ENCODE results near the gene HOXA3.

The HOXA3 gene

GRCh38 chr7:27151931-27152815, at the start of gene HOXA3:
TSS of gene HOXA3 (minus strand) at chr7:27152583. CDS start at chr7:27110640, 41,943 bp downstream.
- Mint-ChIP-seq H3K9me3 (no peaks in the 10 kb centered on the region), H3K27ac (peak within 1 kb of the TSS; percentile 68), H3K27me3 (peaks cover 95% of the 10 kb centered on the region), H3K4me3 (peak within 1 kb of the TSS; percentile 62), H3K36me3 (ENCODE audit: low read depth) (no peaks in the 10 kb centered on the region), H3K4me1 (ENCODE audit: low read depth) (peaks cover 54% of the 10 kb centered on the region)
- DNase-seq: peak; percentile 39

- H3K27me3 Mint-ChIP-seq: peaks cover 91% of the 10 kb centered on the region
- H3K4me3 Mint-ChIP-seq: no peak overlapping the region
- DNase-seq: no peak
- peaks cover 40% of the 10 kb centered on the region for H3K4me1 Mint-ChIP-seq (ENCODE audit: low read depth)
- no peak overlapping the region for H3K27ac Mint-ChIP-seq
- no peaks in the 10 kb centered on the region for H3K36me3 Mint-ChIP-seq (ENCODE audit: low read depth)
- no peaks in the 10 kb centered on the region for H3K9me3 Mint-ChIP-seq
Observed at GRCh38 chr7:27201580-27202017, 49.2 kb upstream of the HOXA3 start.

GRCh38 chr7:27200761-27201579, 48.6 kb upstream of the HOXA3 start:
- Mint-ChIP-seq H3K9me3 (no peaks in the 10 kb centered on the region), H3K27ac (peak overlapping the region; percentile 69)
- DNase-seq: peak; percentile 36

GRCh38 chr7:27199849-27200760, 47.7 kb upstream of the HOXA3 start, which contains the start of gene HOXA13:
TSS of gene HOXA13 (minus strand) at chr7:27200091. CDS start at chr7:27200077, 14 bp downstream.
- H3K9me3 Mint-ChIP-seq: no peaks in the 10 kb centered on the region
- peak; percentile 52 for DNase-seq
- peaks cover 31% of the 10 kb centered on the region for H3K4me1 Mint-ChIP-seq (ENCODE audit: low read depth)
- H3K36me3 Mint-ChIP-seq (ENCODE audit: low read depth): no peaks in the 10 kb centered on the region
- H3K27ac Mint-ChIP-seq: peak within 1 kb of the TSS; percentile 69
- H3K4me3 Mint-ChIP-seq: peak within 1 kb of the TSS; percentile 72
- H3K27me3 Mint-ChIP-seq: peaks cover 88% of the 10 kb centered on the region

More at GRCh38 chr7:27200761-27201579, 48.6 kb upstream of the HOXA3 start:
- peaks cover 39% of the 10 kb centered on the region for H3K4me1 Mint-ChIP-seq (ENCODE audit: low read depth)
- no peaks in the 10 kb centered on the region for H3K36me3 Mint-ChIP-seq (ENCODE audit: low read depth)
- peaks cover 90% of the 10 kb centered on the region for H3K27me3 Mint-ChIP-seq
- H3K4me3 Mint-ChIP-seq: peak overlapping the region; percentile 68

- peak; percentile 57 for DNase-seq
- Mint-ChIP-seq H3K36me3 (ENCODE audit: low read depth) (no peaks in the 10 kb centered on the region), H3K4me3 (peak overlapping the region; percentile 59), H3K27ac (peak overlapping the region; percentile 57), H3K9me3 (no peaks in the 10 kb centered on the region), H3K27me3 (peaks cover 88% of the 10 kb centered on the region), H3K4me1 (ENCODE audit: low read depth) (peaks cover 26% of the 10 kb centered on the region)
Observed at GRCh38 chr7:27198871-27199801, 46.8 kb upstream of the HOXA3 start.

GRCh38 chr7:27198138-27198841, 45.9 kb upstream of the HOXA3 start:
- Mint-ChIP-seq H3K27me3 (peaks cover 88% of the 10 kb centered on the region), H3K4me3 (no peak overlapping the region), H3K4me1 (ENCODE audit: low read depth) (peaks cover 28% of the 10 kb centered on the region), H3K36me3 (ENCODE audit: low read depth) (no peaks in the 10 kb centered on the region), H3K9me3 (no peaks in the 10 kb centered on the region), H3K27ac (no peak overlapping the region)
- peak; percentile 41 for DNase-seq

GRCh38 chr7:27197137-27198042, 45.0 kb upstream of the HOXA3 start:
- peaks cover 32% of the 10 kb centered on the region for H3K4me1 Mint-ChIP-seq (ENCODE audit: low read depth)

GRCh38 chr7:27196287-27196767, 43.9 kb upstream of the HOXA3 start:
- H3K4me1 Mint-ChIP-seq (ENCODE audit: low read depth): peaks cover 27% of the 10 kb centered on the region
- H3K27me3 Mint-ChIP-seq: peaks cover 86% of the 10 kb centered on the region
- H3K4me3 Mint-ChIP-seq: no peak overlapping the region
- H3K9me3 Mint-ChIP-seq: no peaks in the 10 kb centered on the region
- H3K27ac Mint-ChIP-seq: no peak overlapping the region
- no peaks in the 10 kb centered on the region for H3K36me3 Mint-ChIP-seq (ENCODE audit: low read depth)
- peak; percentile 88 for DNase-seq

More at GRCh38 chr7:27197137-27198042, 45.0 kb upstream of the HOXA3 start:
- peaks cover 86% of the 10 kb centered on the region for H3K27me3 Mint-ChIP-seq
- no peaks in the 10 kb centered on the region for H3K9me3 Mint-ChIP-seq
- H3K4me3 Mint-ChIP-seq: no peak overlapping the region
- no peak for DNase-seq
- no peaks in the 10 kb centered on the region for H3K36me3 Mint-ChIP-seq (ENCODE audit: low read depth)
- no peak overlapping the region for H3K27ac Mint-ChIP-seq

- Mint-ChIP-seq H3K36me3 (ENCODE audit: low read depth) (no peaks in the 10 kb centered on the region), H3K4me1 (ENCODE audit: low read depth) (peaks cover 15% of the 10 kb centered on the region), H3K9me3 (no peaks in the 10 kb centered on the region), H3K4me3 (no peak overlapping the region), H3K27ac (no peak overlapping the region), H3K27me3 (peaks cover 88% of the 10 kb centered on the region)
- DNase-seq: peak; percentile 9
Observed at GRCh38 chr7:27194686-27195379, 42.5 kb upstream of the HOXA3 start.

- Mint-ChIP-seq H3K27ac (no peak overlapping the region), H3K4me3 (no peak overlapping the region), H3K27me3 (peaks cover 93% of the 10 kb centered on the region), H3K4me1 (ENCODE audit: low read depth) (peaks cover 21% of the 10 kb centered on the region), H3K9me3 (no peaks in the 10 kb centered on the region), H3K36me3 (ENCODE audit: low read depth) (no peaks in the 10 kb centered on the region)
- DNase-seq: no peak
Observed at GRCh38 chr7:27194002-27194352, 41.6 kb upstream of the HOXA3 start.

GRCh38 chr7:27193335-27194001, 41.1 kb upstream of the HOXA3 start:
- peak overlapping the region; percentile 57 for H3K4me3 Mint-ChIP-seq
- peaks cover 93% of the 10 kb centered on the region for H3K27me3 Mint-ChIP-seq
- H3K4me1 Mint-ChIP-seq (ENCODE audit: low read depth): peaks cover 24% of the 10 kb centered on the region
- H3K36me3 Mint-ChIP-seq (ENCODE audit: low read depth): no peaks in the 10 kb centered on the region
- DNase-seq: peak; percentile 37
- H3K27ac Mint-ChIP-seq: no peak overlapping the region
- H3K9me3 Mint-ChIP-seq: no peaks in the 10 kb centered on the region
